GM20000 (cell line): ENCODE measurements around the gene ASS1.

Experiments
- DNase-seq: peaks from one replicate; pipeline ENCODE4 v3.0.0; 2012; ENCODE audit warnings: low spot score
- CTCF ChIP-seq: IDR thresholded peaks from 2 replicates; pipeline ENCODE4 v1.5.1; 2012; ENCODE audit warnings: mild to moderate bottlenecking, control low read depth; ENCODE audit errors: extremely low read depth, missing control alignments

ASS1 gene

GRCh38 chr9:130479587-130479986 is 34.8 kb downstream of the ASS1 start:
- TF ChIP-seq CTCF, result no peak
- no peak for DNase-seq

- TF ChIP-seq CTCF, result no peak
- no peak for DNase-seq
Measured at GRCh38 chr9:130480673-130481072, 35.9 kb downstream of the ASS1 start.

- no peak for DNase-seq
- no peak for TF ChIP-seq CTCF
Measured at GRCh38 chr9:130482463-130482862, 37.7 kb downstream of the ASS1 start.

GRCh38 chr9:130483371-130483971 is 38.7 kb downstream of the ASS1 start:
- TF ChIP-seq CTCF, result no peak

GRCh38 chr9:130484362-130485072 is 39.8 kb downstream of the ASS1 start:
- no peak for TF ChIP-seq CTCF
- no peak for DNase-seq

More at GRCh38 chr9:130483371-130483971, 38.7 kb downstream of the ASS1 start:
- DNase-seq, result no peak

GRCh38 chr9:130486103-130486502 is 41.3 kb downstream of the ASS1 start:
- TF ChIP-seq CTCF, result no peak

GRCh38 chr9:130487500-130487899 is 42.7 kb downstream of the ASS1 start:
- no peak for DNase-seq
- TF ChIP-seq CTCF, result no peak

More at GRCh38 chr9:130486103-130486502, 41.3 kb downstream of the ASS1 start:
- DNase-seq, result no peak
